T1000 (cell line): ENCODE results near the gene TRPM6.
"Not testable (repeated sequence)": the region's sequence is repeated elsewhere in the genome, so short reads cannot be mapped to it uniquely, and the experiment has no call there.

Experiments used
- DNase-seq: peaks from one replicate; lab custom pipeline; 2025; ENCODE audit warnings: mixed read lengths; lab: John Stamatoyannopoulos, UW

Gene TRPM6

GRCh38 chr9:74887041-74887980 lies at the start of gene TRPM6:
Gene TRPM6, minus strand, starts transcription at chr9:74887921. Its CDS starts 65 bp downstream, at chr9:74887856.
- DNase-seq: peak; percentile 6

GRCh38 chr9:74935008-74935407 lies 47.3 kb upstream of the TRPM6 start:
- no peak for DNase-seq

GRCh38 chr9:74921737-74922136 lies 34.0 kb upstream of the TRPM6 start:
- no peak for DNase-seq

GRCh38 chr9:74920944-74921626 lies 33.4 kb upstream of the TRPM6 start:
- DNase-seq: no peak

GRCh38 chr9:74910036-74910435 lies 22.3 kb upstream of the TRPM6 start:
- no peak for DNase-seq

- no peak for DNase-seq
Observed at GRCh38 chr9:74908665-74909064, 20.9 kb upstream of the TRPM6 start.

GRCh38 chr9:74907085-74907484 lies 19.4 kb upstream of the TRPM6 start:
- no peak for DNase-seq

GRCh38 chr9:74901001-74901400 lies 13.3 kb upstream of the TRPM6 start:
- DNase-seq: no peak

- not testable (repeated sequence) for DNase-seq
Observed at GRCh38 chr9:74888449-74888848, 728 bp upstream of the TRPM6 start.

- no peak for DNase-seq
Observed at GRCh38 chr9:74887981-74888370, 255 bp upstream of the TRPM6 start.

GRCh38 chr9:74876382-74876949 lies 11.3 kb downstream of the TRPM6 start:
- DNase-seq: no peak

- DNase-seq: no peak
Observed at GRCh38 chr9:74875656-74876055, 12.1 kb downstream of the TRPM6 start.

GRCh38 chr9:74874220-74874619 lies 13.5 kb downstream of the TRPM6 start:
- no peak for DNase-seq

GRCh38 chr9:74872619-74873233 lies 15.0 kb downstream of the TRPM6 start:
- no peak for DNase-seq

- no peak for DNase-seq
Observed at GRCh38 chr9:74867483-74867882, 20.2 kb downstream of the TRPM6 start.

- DNase-seq: no peak
Observed at GRCh38 chr9:74865177-74865576, 22.5 kb downstream of the TRPM6 start.

- DNase-seq: no peak
Observed at GRCh38 chr9:74861773-74862474, 25.8 kb downstream of the TRPM6 start.

GRCh38 chr9:74861071-74861470 lies 26.6 kb downstream of the TRPM6 start:
- DNase-seq: no peak

- not testable (repeated sequence) for DNase-seq
Observed at GRCh38 chr9:74860247-74860646, 27.5 kb downstream of the TRPM6 start.

- no peak for DNase-seq
Observed at GRCh38 chr9:74859786-74860185, 27.9 kb downstream of the TRPM6 start.

- DNase-seq: no peak
Observed at GRCh38 chr9:74858751-74859414, 28.8 kb downstream of the TRPM6 start.
